GM10248 (cell line): ENCODE data around the gene TIE1.

ENCODE experiments used
- CTCF ChIA-PET: fragments of 300-600 bp; sonication (Branson Sonifier 250); formaldehyde crosslinking; extraction: SDS; loops from one replicate; lab custom pipeline; 2021; ENCODE audit warnings: antibody characterized with exemption; lab: Yijun Ruan, JAX
- POLR2A ChIA-PET: fragments of 350-650 bp; sonication (Branson Sonifier 250); formaldehyde crosslinking; extraction: SDS; loops from one replicate; lab custom pipeline; 2020; ENCODE audit warnings: antibody characterized with exemption; lab: Yijun Ruan, JAX
- DNase-seq: peaks from one replicate; pipeline ENCODE4 v3.0.0; 2012; ENCODE audit errors: extremely low spot score
- CTCF ChIP-seq: IDR thresholded peaks from 2 replicates; pipeline ENCODE4 v1.5.1; 2012; ENCODE audit warnings: mild to moderate bottlenecking, low read depth; ENCODE audit errors: extremely low read depth, missing control alignments, control extremely low read depth

The TIE1 gene

GRCh38 chr1:43269627-43270375 lies 31.0 kb upstream of the TIE1 start, which contains the start of gene TMEM125:
Gene TMEM125 (plus strand): TSS chr1:43269983. CDS start chr1:43272723, 2,740 bp downstream.
- TF ChIP-seq CTCF = no peak
- peak; percentile 15 for DNase-seq
- ChIA-PET CTCF (no interaction called here), POLR2A (no interaction called here)

GRCh38 chr1:43270421-43271095 lies 30.2 kb upstream of the TIE1 start:
- peak; percentile 35 for DNase-seq
- ChIA-PET CTCF (no interaction called here), POLR2A (no interaction called here)
- no peak for TF ChIP-seq CTCF

GRCh38 chr1:43271186-43272118 lies 29.3 kb upstream of the TIE1 start:
- ChIA-PET POLR2A (no interaction called here), CTCF (no interaction called here)
- no peak for TF ChIP-seq CTCF
- DNase-seq = peak; percentile 15

- CTCF ChIA-PET = no interaction called here
- peak; percentile 20 for DNase-seq
- POLR2A ChIA-PET = no interaction called here
- no peak for TF ChIP-seq CTCF
Measured at GRCh38 chr1:43272161-43272560, 28.6 kb upstream of the TIE1 start.

GRCh38 chr1:43272576-43273571 lies 27.9 kb upstream of the TIE1 start:
- peak; percentile 6 for DNase-seq
- ChIA-PET CTCF (no interaction called here), POLR2A (no interaction called here)
- TF ChIP-seq CTCF = no peak
